HepG2 (cell line): ENCODE data around the gene AGFG1. TPM values are rescaled to one million over a fixed set of nuclear protein-coding genes. Genes with fewer than 3 reads are reported as not detected.

Source experiments
- BCL6 ChIP-seq: IDR thresholded peaks from 2 replicates; pipeline ENCODE4 v1.6.1; 2016; ENCODE audit warnings: missing genetic modification reagents, missing compliant biosample characterization
- ESRRA ChIP-seq: sonication (generic); formaldehyde crosslinking; IDR thresholded peaks from 2 replicates; pipeline ENCODE4 v1.5.1; 2020; ENCODE audit warnings: mild to moderate bottlenecking, low read depth, missing genetic modification reagents
- FOXJ3 ChIP-seq: sonication (generic); formaldehyde crosslinking; IDR thresholded peaks from 2 replicates; pipeline ENCODE4 v1.4.0; 2020; ENCODE audit warnings: missing genetic modification reagents, mild to moderate bottlenecking, borderline replicate concordance
- HDAC1 ChIP-seq: sonication (generic); formaldehyde crosslinking; IDR thresholded peaks from 2 replicates; pipeline ENCODE4 v1.5.1; 2020; ENCODE audit warnings: mild to moderate bottlenecking, missing genetic modification reagents
- HNRNPLL ChIP-seq: fragments of 200-400 bp; formaldehyde crosslinking; IDR thresholded peaks from 2 replicates; pipeline ENCODE4 v1.6.1; 2017; ENCODE audit warnings: mild to moderate bottlenecking, low read depth, low read length; ENCODE audit not compliant: poor library complexity, severe bottlenecking
- HOXA9 ChIP-seq: sonication (generic); formaldehyde crosslinking; IDR thresholded peaks from 2 replicates; pipeline ENCODE4 v1.8.1; 2022; ENCODE audit warnings: missing genetic modification reagents, mild to moderate bottlenecking, moderate library complexity, borderline replicate concordance
- IRF2 ChIP-seq: IDR thresholded peaks from 2 replicates; pipeline ENCODE4 v1.6.1; 2018; ENCODE audit warnings: missing genetic modification reagents, missing compliant biosample characterization
- KAT8 ChIP-seq: IDR thresholded peaks from 2 replicates; pipeline ENCODE4 v1.6.1; 2016; ENCODE audit warnings: missing genetic modification reagents, missing compliant biosample characterization
- MAFG ChIP-seq: sonication (generic); formaldehyde crosslinking; IDR thresholded peaks from 2 replicates; pipeline ENCODE4 v1.5.1; 2020; ENCODE audit warnings: mild to moderate bottlenecking, missing genetic modification reagents
- MED1 ChIP-seq: sonication (generic); formaldehyde crosslinking; IDR thresholded peaks from 2 replicates; pipeline ENCODE4 v1.4.0; 2020; ENCODE audit warnings: missing genetic modification reagents
- NR2C2 ChIP-seq: sonication (generic); formaldehyde crosslinking; IDR thresholded peaks from 2 replicates; pipeline ENCODE4 v1.4.0; 2020; ENCODE audit warnings: missing genetic modification reagents, mild to moderate bottlenecking, moderate library complexity, borderline replicate concordance
- SIN3A ChIP-seq: IDR thresholded peaks from 2 replicates; pipeline ENCODE4 v1.6.1; 2011; ENCODE audit warnings: low read depth, mild to moderate bottlenecking, control low read depth, low read length, borderline replicate concordance
- ZEB1 ChIP-seq: IDR thresholded peaks from 2 replicates; pipeline ENCODE4 v1.6.1; 2012; ENCODE audit warnings: mild to moderate bottlenecking, low read depth, inconsistent platforms; ENCODE audit not compliant: insufficient replicate concordance
- ZNF136 ChIP-seq: sonication (generic); formaldehyde crosslinking; IDR thresholded peaks from 2 replicates; pipeline ENCODE4 v1.8.1; 2022; ENCODE audit warnings: low read depth, mild to moderate bottlenecking, moderate library complexity, missing genetic modification reagents
- ZNF180 ChIP-seq: sonication (generic); formaldehyde crosslinking; IDR thresholded peaks from 2 replicates; pipeline ENCODE4 v1.4.0; 2020; ENCODE audit warnings: low read depth, missing genetic modification reagents, borderline replicate concordance
- ZNF329 ChIP-seq: sonication (generic); formaldehyde crosslinking; IDR thresholded peaks from 2 replicates; pipeline ENCODE4 v1.9.0; 2021; ENCODE audit warnings: low read depth, mild to moderate bottlenecking, missing genetic modification reagents
- ZNF644 ChIP-seq: IDR thresholded peaks from 2 replicates; pipeline ENCODE4 v1.6.1; 2016; ENCODE audit warnings: low read depth
- ZNF674 ChIP-seq: sonication (generic); formaldehyde crosslinking; IDR thresholded peaks from 2 replicates; pipeline ENCODE4 v1.5.0; 2020; ENCODE audit warnings: low read depth, mild to moderate bottlenecking, missing genetic modification reagents
- polyA plus RNA-seq, 8 experiments: library from polyadenylated mRNA; depleted of rRNA in 3 of 8; stranded (reverse) in 7 of 8; unstranded in 1 of 8; fragments of >200 nt; fragmentation: Illumina TruSeq in 4 of 8; extraction: Trizol in 4 of 8; gene quantifications; 2 replicates each; pipeline versions ENCODE4 v1.2.1 to v1.2.3, GENCODE V29; 2011 to 2016; ENCODE audit warnings: low read depth in 4 of 8, missing spikeins in 1 of 8, mixed read lengths in 1 of 8; ENCODE audit not compliant: insufficient read depth in 1 of 8
- total RNA-seq, 5 experiments: library from RNA; depleted of rRNA; stranded (reverse); fragments of >200 nt; fragmentation: Illumina TruSeq; extraction: Trizol; gene quantifications; 2 replicates each; pipeline ENCODE4 v1.2.3, GENCODE V29; 2016; ENCODE audit warnings: low read depth in 1 of 5
- TF ChIP-seq, protein P1 (sequence below): sonication (generic); formaldehyde crosslinking; IDR thresholded peaks from 2 replicates; pipeline ENCODE4 v1.5.1; 2020; ENCODE audit warnings: missing genetic modification reagents, mild to moderate bottlenecking, borderline replicate concordance
- TF ChIP-seq, protein P2 (sequence below): sonication (generic); formaldehyde crosslinking; IDR thresholded peaks from 2 replicates; pipeline ENCODE4 v1.4.0; 2020; ENCODE audit warnings: mild to moderate bottlenecking, missing genetic modification reagents
- TF ChIP-seq, protein P3 (sequence below): sonication (generic); formaldehyde crosslinking; IDR thresholded peaks from 2 replicates; pipeline ENCODE4 v1.5.0; 2020; ENCODE audit warnings: missing genetic modification reagents, mild to moderate bottlenecking, borderline replicate concordance
- TF ChIP-seq, protein P4 (sequence below): sonication (generic); formaldehyde crosslinking; IDR thresholded peaks from 2 replicates; pipeline ENCODE4 v1.5.1; 2020; ENCODE audit warnings: missing genetic modification reagents, mild to moderate bottlenecking, borderline replicate concordance

AGFG1 gene
- total and polyA plus RNA-seq, 2 of the 13 experiments (the other 11 are each of a cell fraction or from before 2014, with no cell fraction given): 145 to 168 TPM

DNA sequence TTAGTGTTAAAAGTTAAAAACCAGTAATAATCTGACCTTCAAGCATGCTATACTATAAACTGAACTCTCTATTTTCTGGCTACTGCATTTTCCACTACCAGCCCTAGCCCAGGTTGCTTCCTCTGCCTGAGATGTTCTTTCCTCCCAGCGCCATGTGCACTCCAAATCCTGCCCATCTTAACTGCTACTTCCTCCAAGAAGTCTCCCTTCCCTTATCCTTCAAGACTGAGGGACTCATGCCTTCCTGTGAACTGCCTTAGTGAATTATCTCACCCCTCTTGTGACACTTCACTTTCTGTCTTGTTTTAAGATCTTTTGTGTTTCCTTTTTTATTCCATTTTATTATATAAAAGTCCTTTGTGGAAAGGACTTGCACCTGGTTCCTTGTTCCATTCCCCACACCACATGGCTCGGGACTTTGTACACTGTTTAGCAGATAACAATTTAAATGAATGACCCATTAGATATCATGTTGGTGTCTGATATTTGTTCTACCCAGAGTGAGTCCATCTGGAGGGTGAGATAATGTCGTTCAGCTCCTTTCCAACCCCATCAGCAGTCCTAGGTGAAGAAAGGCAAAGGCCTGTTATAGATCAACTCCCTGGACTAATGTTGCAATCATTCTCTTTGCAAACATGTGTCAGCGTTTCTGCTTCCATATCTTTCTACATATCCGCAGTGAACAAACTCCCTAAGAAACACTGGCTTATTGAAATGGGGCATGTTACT lies 20.9 kb upstream of the AGFG1 start (continued):
- TF ChIP-seq FOXJ3 (CRISPR knock-in tag) (peak; percentile 95), HDAC1 (CRISPR knock-in tag) (peak; percentile 82), ZNF329 (no peak), MAFG (CRISPR knock-in tag) (peak; percentile 79), ZNF674 (CRISPR knock-in tag) (no peak), IRF2 (CRISPR knock-in tag) (peak; percentile 85), HNRNPLL (no peak), ZNF644 (CRISPR knock-in tag) (peak; percentile 97), NR2C2 (CRISPR knock-in tag) (peak; percentile 78), ZEB1 (peak; percentile 39), MED1 (CRISPR knock-in tag) (peak; percentile 88), ESRRA (peak; percentile 50; the same call in 1 of the 2 replicates), KAT8 (CRISPR knock-in tag) (peak; percentile 88), ZNF180 (no peak), HOXA9 (CRISPR knock-in tag) (peak; percentile 64; the same call in 1 of the 2 replicates), BCL6 (CRISPR knock-in tag) (peak; percentile 89), ZNF136 (no peak), SIN3A (no peak)
- TF ChIP-seq, protein P1, sequence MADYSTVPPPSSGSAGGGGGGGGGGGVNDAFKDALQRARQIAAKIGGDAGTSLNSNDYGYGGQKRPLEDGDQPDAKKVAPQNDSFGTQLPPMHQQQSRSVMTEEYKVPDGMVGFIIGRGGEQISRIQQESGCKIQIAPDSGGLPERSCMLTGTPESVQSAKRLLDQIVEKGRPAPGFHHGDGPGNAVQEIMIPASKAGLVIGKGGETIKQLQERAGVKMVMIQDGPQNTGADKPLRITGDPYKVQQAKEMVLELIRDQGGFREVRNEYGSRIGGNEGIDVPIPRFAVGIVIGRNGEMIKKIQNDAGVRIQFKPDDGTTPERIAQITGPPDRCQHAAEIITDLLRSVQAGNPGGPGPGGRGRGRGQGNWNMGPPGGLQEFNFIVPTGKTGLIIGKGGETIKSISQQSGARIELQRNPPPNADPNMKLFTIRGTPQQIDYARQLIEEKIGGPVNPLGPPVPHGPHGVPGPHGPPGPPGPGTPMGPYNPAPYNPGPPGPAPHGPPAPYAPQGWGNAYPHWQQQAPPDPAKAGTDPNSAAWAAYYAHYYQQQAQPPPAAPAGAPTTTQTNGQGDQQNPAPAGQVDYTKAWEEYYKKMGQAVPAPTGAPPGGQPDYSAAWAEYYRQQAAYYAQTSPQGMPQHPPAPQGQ: no peak
- TF ChIP-seq, protein P2, sequence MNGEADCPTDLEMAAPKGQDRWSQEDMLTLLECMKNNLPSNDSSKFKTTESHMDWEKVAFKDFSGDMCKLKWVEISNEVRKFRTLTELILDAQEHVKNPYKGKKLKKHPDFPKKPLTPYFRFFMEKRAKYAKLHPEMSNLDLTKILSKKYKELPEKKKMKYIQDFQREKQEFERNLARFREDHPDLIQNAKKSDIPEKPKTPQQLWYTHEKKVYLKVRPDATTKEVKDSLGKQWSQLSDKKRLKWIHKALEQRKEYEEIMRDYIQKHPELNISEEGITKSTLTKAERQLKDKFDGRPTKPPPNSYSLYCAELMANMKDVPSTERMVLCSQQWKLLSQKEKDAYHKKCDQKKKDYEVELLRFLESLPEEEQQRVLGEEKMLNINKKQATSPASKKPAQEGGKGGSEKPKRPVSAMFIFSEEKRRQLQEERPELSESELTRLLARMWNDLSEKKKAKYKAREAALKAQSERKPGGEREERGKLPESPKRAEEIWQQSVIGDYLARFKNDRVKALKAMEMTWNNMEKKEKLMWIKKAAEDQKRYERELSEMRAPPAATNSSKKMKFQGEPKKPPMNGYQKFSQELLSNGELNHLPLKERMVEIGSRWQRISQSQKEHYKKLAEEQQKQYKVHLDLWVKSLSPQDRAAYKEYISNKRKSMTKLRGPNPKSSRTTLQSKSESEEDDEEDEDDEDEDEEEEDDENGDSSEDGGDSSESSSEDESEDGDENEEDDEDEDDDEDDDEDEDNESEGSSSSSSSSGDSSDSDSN (CRISPR knock-in tag): peak; percentile 43; the same call in 1 of the 2 replicates
- TF ChIP-seq, protein P3, sequence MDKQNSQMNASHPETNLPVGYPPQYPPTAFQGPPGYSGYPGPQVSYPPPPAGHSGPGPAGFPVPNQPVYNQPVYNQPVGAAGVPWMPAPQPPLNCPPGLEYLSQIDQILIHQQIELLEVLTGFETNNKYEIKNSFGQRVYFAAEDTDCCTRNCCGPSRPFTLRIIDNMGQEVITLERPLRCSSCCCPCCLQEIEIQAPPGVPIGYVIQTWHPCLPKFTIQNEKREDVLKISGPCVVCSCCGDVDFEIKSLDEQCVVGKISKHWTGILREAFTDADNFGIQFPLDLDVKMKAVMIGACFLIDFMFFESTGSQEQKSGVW (CRISPR knock-in tag): no peak
- TF ChIP-seq, protein P4, sequence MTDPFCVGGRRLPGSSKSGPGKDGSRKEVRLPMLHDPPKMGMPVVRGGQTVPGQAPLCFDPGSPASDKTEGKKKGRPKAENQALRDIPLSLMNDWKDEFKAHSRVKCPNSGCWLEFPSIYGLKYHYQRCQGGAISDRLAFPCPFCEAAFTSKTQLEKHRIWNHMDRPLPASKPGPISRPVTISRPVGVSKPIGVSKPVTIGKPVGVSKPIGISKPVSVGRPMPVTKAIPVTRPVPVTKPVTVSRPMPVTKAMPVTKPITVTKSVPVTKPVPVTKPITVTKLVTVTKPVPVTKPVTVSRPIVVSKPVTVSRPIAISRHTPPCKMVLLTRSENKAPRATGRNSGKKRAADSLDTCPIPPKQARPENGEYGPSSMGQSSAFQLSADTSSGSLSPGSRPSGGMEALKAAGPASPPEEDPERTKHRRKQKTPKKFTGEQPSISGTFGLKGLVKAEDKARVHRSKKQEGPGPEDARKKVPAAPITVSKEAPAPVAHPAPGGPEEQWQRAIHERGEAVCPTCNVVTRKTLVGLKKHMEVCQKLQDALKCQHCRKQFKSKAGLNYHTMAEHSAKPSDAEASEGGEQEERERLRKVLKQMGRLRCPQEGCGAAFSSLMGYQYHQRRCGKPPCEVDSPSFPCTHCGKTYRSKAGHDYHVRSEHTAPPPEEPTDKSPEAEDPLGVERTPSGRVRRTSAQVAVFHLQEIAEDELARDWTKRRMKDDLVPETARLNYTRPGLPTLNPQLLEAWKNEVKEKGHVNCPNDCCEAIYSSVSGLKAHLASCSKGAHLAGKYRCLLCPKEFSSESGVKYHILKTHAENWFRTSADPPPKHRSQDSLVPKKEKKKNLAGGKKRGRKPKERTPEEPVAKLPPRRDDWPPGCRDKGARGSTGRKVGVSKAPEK (CRISPR knock-in tag): 0 out of 2 replicates have a peak, but pooled peaks have one; percentile 49
